Measurements from ENCODE around the gene RAD51AP2. TPM values are rescaled to one million over a fixed set of nuclear protein-coding genes. Genes with fewer than 3 reads are reported as not detected.

The RAD51AP2 gene
- total and polyA plus RNA-seq, 2 of the 13 experiments (the other 11 are each of a cell fraction or from before 2014, with no cell fraction given) = 0.11 to 0.12 TPM

- TF ChIP-seq CENPBD1 (CRISPR knock-in tag; IDR thresholded peaks at IDR 0.05; ENCODE audit: borderline replicate concordance, low read depth) = no peak
- TF ChIP-seq DRAP1 (CRISPR knock-in tag; IDR thresholded peaks at IDR 0.05) = peak; percentile 68; the same call in 1 of the 2 replicates
- no peak for TF ChIP-seq RBM22 (optimal IDR thresholded peaks at IDR 0.05; ENCODE audit: low read length)
- TF ChIP-seq HDAC2 (CRISPR knock-in tag; IDR thresholded peaks at IDR 0.05) = no peak
- TF ChIP-seq HOXD1 (CRISPR knock-in tag; IDR thresholded peaks at IDR 0.05) = no peak
- peak; percentile 53; the same call in 1 of the 2 replicates for TF ChIP-seq PATZ1 (CRISPR knock-in tag; IDR thresholded peaks at IDR 0.05)
- no peak for TF ChIP-seq HOXA9 (CRISPR knock-in tag; IDR thresholded peaks at IDR 0.05; ENCODE audit: borderline replicate concordance)
- TF ChIP-seq CBFB (CRISPR knock-in tag; IDR thresholded peaks at IDR 0.05) = no peak
- no peak for TF ChIP-seq GATA4 (IDR thresholded peaks at IDR 0.05; ENCODE audit: borderline replicate concordance, low read depth)
- TF ChIP-seq ZNF318 (CRISPR knock-in tag; IDR thresholded peaks at IDR 0.05) = no peak
- no peak; the same call in 1 of the 2 replicates for TF ChIP-seq NR2C2 (CRISPR knock-in tag; IDR thresholded peaks at IDR 0.05; ENCODE audit: borderline replicate concordance)
- TF ChIP-seq REST (IDR thresholded peaks at IDR 0.05; ENCODE audit: borderline replicate concordance in 1 of 2, low read depth in 1 of 2, low read length in 2 of 2) = no peak
Measured at GRCh38 chr2:17518212-17519154, at the start of gene RAD51AP2 (continued).

Data from HepG2 (cell line).